CD14-positive monocyte (primary cell): ENCODE measurements around the gene BAHCC1. TPM values are rescaled to one million over a fixed set of nuclear protein-coding genes. Genes with fewer than 3 reads are reported as not detected.

Experiments used
- DNase-seq, 3 donors: peaks; one replicate each; pipeline ENCODE4 v3.0.0-alpha.2; 2011 to 2022
- H2AFZ ChIP-seq: 2 replicates; pipeline ENCODE4 v1.6.0; 2012; ENCODE audit warnings: mild to moderate bottlenecking, low read depth, low read length, inconsistent platforms; ENCODE audit not compliant: insufficient read depth, poor library complexity, severe bottlenecking
- H3K27ac ChIP-seq, 2 donors: 1 replicate in 1 of 2; 2 replicates in 1 of 2; pipeline ENCODE4 v1.5.1; 2012 to 2013; ENCODE audit warnings: low read length in 2 of 2, control low read depth in 1 of 2, inconsistent platforms in 1 of 2, low read depth in 1 of 2, mild to moderate bottlenecking in 1 of 2
- H3K27me3 ChIP-seq, 2 donors: one replicate each; pipeline versions ENCODE4 v1.6.0 to v1.6.1; 2011 to 2013; ENCODE audit warnings: low read length in 2 of 2; ENCODE audit not compliant: control insufficient read depth in 2 of 2, insufficient read depth in 2 of 2
- H3K36me3 ChIP-seq, 2 donors: replicated peaks in 1 of 2; 1 replicate in 1 of 2; 2 replicates in 1 of 2; pipeline versions ENCODE4 v1.5.1 to v1.6.1; 2012 to 2013; ENCODE audit warnings: low read length in 2 of 2, control low read depth in 1 of 2, inconsistent platforms in 1 of 2, mild to moderate bottlenecking in 1 of 2; ENCODE audit not compliant: insufficient read depth in 2 of 2, control insufficient read depth in 1 of 2
- H3K4me1 ChIP-seq, 2 donors: 1 replicate in 1 of 2; 2 replicates in 1 of 2; pipeline versions ENCODE4 v1.5.1 to v1.6.1; 2012 to 2013; ENCODE audit warnings: low read length in 2 of 2, control low read depth in 1 of 2, inconsistent platforms in 1 of 2, mild to moderate bottlenecking in 1 of 2, moderate library complexity in 1 of 2; ENCODE audit not compliant: insufficient read depth in 2 of 2, control insufficient read depth in 1 of 2
- H3K4me2 ChIP-seq: replicated peaks from 2 replicates; pipeline ENCODE3; 2012; ENCODE audit warnings: low read length, moderate library complexity, mild to moderate bottlenecking; ENCODE audit not compliant: poor library complexity, severe bottlenecking; ENCODE audit errors: extremely low read depth
- H3K4me3 ChIP-seq, 3 experiments: fragments of 200-600 bp in 1 of 3; sonication (generic) in 1 of 3; replicated peaks in 1 of 3; 1 replicate in 2 of 3; 2 replicates in 1 of 3; pipeline ENCODE4 v1.5.1; 2011 to 2013; ENCODE audit warnings: low read length in 3 of 3, mild to moderate bottlenecking in 3 of 3, control low read depth in 2 of 3, low read depth in 2 of 3, inconsistent platforms in 1 of 3, moderate library complexity in 1 of 3
- H3K79me2 ChIP-seq: 2 replicates; pipeline ENCODE4 v1.6.0; 2012; ENCODE audit warnings: mild to moderate bottlenecking, control low read depth, inconsistent platforms, low read length, moderate library complexity; ENCODE audit not compliant: insufficient read depth
- H3K9ac ChIP-seq: 2 replicates; pipeline ENCODE4 v1.6.0; 2017; ENCODE audit warnings: low read length, mild to moderate bottlenecking; ENCODE audit not compliant: insufficient read depth, poor library complexity, severe bottlenecking
- H3K9me3 ChIP-seq, 2 donors: replicated peaks in 1 of 2; 1 replicate in 1 of 2; 2 replicates in 1 of 2; pipeline versions ENCODE4 v1.5.1 to v1.6.1; 2012 to 2013; ENCODE audit warnings: low read length in 2 of 2, control low read depth in 1 of 2; ENCODE audit not compliant: control insufficient read depth in 1 of 2, insufficient read depth in 1 of 2
- H4K20me1 ChIP-seq: 2 replicates; pipeline ENCODE4 v1.6.0; 2012; ENCODE audit warnings: mild to moderate bottlenecking, low read length, control low read depth, moderate library complexity; ENCODE audit not compliant: insufficient read depth
- H3K27ac Mint-ChIP-seq, 7 donors: one replicate each; pipeline ENCODE4 v1.8.0; 2020; ENCODE audit warnings: mild to moderate bottlenecking in 7 of 7, mixed read lengths in 7 of 7, moderate library complexity in 6 of 7, inconsistent platforms in 2 of 7
- H3K27me3 Mint-ChIP-seq, 3 donors: one replicate each; pipeline ENCODE4 v1.8.0; 2021 to 2022; ENCODE audit warnings: low read depth in 3 of 3, mild to moderate bottlenecking in 3 of 3, mixed read lengths in 3 of 3, moderate library complexity in 3 of 3, inconsistent platforms in 1 of 3
- H3K36me3 Mint-ChIP-seq, 2 donors: one replicate each; pipeline ENCODE4 v1.8.0; 2020; ENCODE audit warnings: mixed read lengths in 2 of 2, inconsistent platforms in 1 of 2, mild to moderate bottlenecking in 1 of 2
- H3K4me1 Mint-ChIP-seq: one replicate; pipeline ENCODE4 v1.8.0; 2020; ENCODE audit warnings: mild to moderate bottlenecking, mixed read lengths
- H3K4me3 Mint-ChIP-seq, 2 donors: one replicate each; pipeline ENCODE4 v1.8.0; 2020; ENCODE audit warnings: mild to moderate bottlenecking in 2 of 2, mixed read lengths in 2 of 2, moderate library complexity in 1 of 2
- H3K9me3 Mint-ChIP-seq, 7 donors: one replicate each; pipeline ENCODE4 v1.8.0; 2020 to 2022; ENCODE audit warnings: mixed read lengths in 7 of 7, mild to moderate bottlenecking in 6 of 7, moderate library complexity in 6 of 7, inconsistent platforms in 2 of 7
- WGBS: methylation state at CpG from one replicate; pipeline ENCODE4 v1.1.5; 2013; ENCODE audit warnings: missing lambda C conversion rate; ENCODE audit not compliant: insufficient coverage; 5-methylcytosine and 5-hydroxymethylcytosine counted together
- intact Hi-C, 2 donors: fragments of 100-400 bp; cut with micrococcal nuclease; formaldehyde crosslinking; loops; one replicate each; pipeline versions ENCODE4 v1.15.0 to v1.15.1; 2023
- polyA plus RNA-seq, 3 donors: library from polyadenylated mRNA; depleted of rRNA in 1 of 3; unstranded in 2 of 3; stranded (reverse) in 1 of 3; fragments of 300-500 nt in 2 of 3; fragments of >200 nt in 1 of 3; fragmentation: Illumina TruSeq in 2 of 3; gene quantifications; 1 replicate in 2 of 3; 2 replicates in 1 of 3; pipeline ENCODE4 v1.2.3, GENCODE V29; 2012 to 2021
- TF ChIP-seq, protein P1 (sequence below): fragments of 200-600 bp; IDR thresholded peaks from one replicate; pipeline ENCODE4 v1.8.0; 2022; ENCODE audit warnings: antibody characterized with exemption, mild to moderate bottlenecking

BAHCC1 gene
- polyA plus RNA-seq, 3 donors, result 0.11 to 8.8 (median 0.27) TPM

DNA sequence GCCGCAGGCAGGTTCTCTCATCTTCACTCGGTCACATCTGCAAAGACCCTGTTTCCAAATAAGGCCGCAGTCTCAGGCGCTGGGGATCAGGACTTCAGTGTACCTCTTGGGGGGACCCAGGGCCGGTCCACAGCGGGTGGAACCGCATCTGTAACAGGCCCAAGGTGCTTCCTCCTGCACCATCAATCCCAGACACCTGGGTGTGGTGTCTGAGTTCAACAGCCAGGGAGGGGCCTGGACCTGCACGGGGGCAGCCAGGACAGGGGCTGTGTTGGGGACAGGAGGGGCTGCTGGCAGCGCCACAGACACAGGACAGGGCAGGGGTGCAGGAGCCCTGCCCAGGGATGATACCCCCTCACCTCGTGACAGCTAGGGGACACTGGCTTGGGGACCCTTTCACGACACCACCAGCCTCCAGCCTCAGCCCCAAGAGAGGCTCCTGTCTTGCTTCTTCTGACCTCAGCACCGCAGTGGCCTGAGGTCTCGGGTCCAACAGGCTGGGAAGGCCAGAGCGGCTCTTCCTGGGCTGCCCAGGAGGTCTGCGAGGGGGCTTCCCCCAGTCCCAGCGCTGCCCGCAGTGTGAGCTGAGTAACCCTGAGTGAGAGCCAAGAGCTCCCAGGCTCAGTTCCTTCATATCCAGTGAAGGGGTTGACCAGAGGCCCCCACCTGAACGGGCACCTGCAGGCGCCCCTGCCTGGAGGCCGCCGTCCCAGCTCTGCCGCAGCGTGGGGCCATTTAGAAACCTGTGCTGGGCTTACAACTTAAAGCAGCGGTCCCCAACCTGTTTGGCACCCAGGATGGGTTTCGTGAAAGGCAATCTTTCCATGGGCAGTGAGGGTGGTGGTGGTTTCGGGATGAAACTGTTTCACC lies 30.7 kb upstream of the BAHCC1 start:
- peak overlapping the region in 6 of 7 donors; percentile 4 to 90 (median 72) for H3K27ac Mint-ChIP-seq
- peaks cover 0 to 9% of the 10 kb centered on the region in 2 donors for H3K36me3 Mint-ChIP-seq
- H3K4me3 Mint-ChIP-seq, result peak overlapping the region; percentile 74 to 91
- Histone ChIP-seq H3K79me2 (no peaks in the 10 kb centered on the region), H3K27me3 (peaks cover 3 to 49% of the 10 kb centered on the region in 2 donors), H2AFZ (peak overlapping the region; percentile 70), H3K4me2 (peak overlapping the region; percentile 80), H3K27ac (peak overlapping the region in 1 of 2 donors; percentile 72), H3K4me3 (peak overlapping the region in 1 of 3 experiments; percentile 69), H3K9ac (peak overlapping the region; percentile 67), H3K4me1 (peaks cover 30 to 33% of the 10 kb centered on the region in 2 donors), H4K20me1 (no peaks in the 10 kb centered on the region), H3K36me3 (no peaks in the 10 kb centered on the region), H3K9me3 (no peaks in the 10 kb centered on the region)
- H3K27me3 Mint-ChIP-seq, result peaks cover 51 to 81% (median 69%) of the 10 kb centered on the region in 3 donors
- peaks cover 33% of the 10 kb centered on the region for H3K4me1 Mint-ChIP-seq
- 91% methylated on average over 21 of the region's 26 CpGs for WGBS
- peaks cover 0 to 8% (median 1%) of the 10 kb centered on the region in 7 donors for H3K9me3 Mint-ChIP-seq
- TF ChIP-seq, protein P1, sequence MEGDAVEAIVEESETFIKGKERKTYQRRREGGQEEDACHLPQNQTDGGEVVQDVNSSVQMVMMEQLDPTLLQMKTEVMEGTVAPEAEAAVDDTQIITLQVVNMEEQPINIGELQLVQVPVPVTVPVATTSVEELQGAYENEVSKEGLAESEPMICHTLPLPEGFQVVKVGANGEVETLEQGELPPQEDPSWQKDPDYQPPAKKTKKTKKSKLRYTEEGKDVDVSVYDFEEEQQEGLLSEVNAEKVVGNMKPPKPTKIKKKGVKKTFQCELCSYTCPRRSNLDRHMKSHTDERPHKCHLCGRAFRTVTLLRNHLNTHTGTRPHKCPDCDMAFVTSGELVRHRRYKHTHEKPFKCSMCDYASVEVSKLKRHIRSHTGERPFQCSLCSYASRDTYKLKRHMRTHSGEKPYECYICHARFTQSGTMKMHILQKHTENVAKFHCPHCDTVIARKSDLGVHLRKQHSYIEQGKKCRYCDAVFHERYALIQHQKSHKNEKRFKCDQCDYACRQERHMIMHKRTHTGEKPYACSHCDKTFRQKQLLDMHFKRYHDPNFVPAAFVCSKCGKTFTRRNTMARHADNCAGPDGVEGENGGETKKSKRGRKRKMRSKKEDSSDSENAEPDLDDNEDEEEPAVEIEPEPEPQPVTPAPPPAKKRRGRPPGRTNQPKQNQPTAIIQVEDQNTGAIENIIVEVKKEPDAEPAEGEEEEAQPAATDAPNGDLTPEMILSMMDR, result no peak
- DNase-seq, result no peak
- intact Hi-C loops, result no loop called here

DNA sequence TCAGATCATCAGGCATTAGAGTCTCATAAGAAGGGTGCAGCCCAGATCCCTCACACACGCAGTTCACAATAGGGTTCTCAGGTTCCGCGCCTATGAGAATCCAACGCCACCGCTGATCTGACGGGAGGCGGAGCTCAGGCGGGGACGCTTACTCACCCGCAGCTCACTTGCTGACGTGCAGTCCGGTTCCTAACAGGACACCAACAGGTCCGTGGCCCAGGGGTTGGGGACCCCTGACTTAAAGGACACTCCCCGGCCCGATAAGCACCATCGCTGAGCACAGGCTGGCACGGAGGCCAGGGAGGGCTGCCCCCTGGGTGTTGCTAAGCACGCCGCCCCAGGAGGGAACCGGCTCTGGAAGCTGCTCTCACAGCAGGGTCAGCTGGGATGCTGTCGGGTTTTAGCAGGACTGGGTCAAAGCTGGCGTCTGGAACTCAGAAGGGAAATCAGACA lies 30.1 kb upstream of the BAHCC1 start:
- intact Hi-C loops, result no loop called here
- peak overlapping the region; percentile 71 to 92 (median 86) for H3K27ac Mint-ChIP-seq
- Histone ChIP-seq H3K4me3 (peak overlapping the region; percentile 11 to 69 (median 12)), H3K4me1 (peaks cover 30 to 33% of the 10 kb centered on the region in 2 donors), H3K79me2 (no peaks in the 10 kb centered on the region), H3K4me2 (peak overlapping the region; percentile 80), H3K27me3 (peaks cover 3 to 48% of the 10 kb centered on the region in 2 donors), H3K9ac (peak overlapping the region; percentile 67), H4K20me1 (no peaks in the 10 kb centered on the region), H3K9me3 (no peaks in the 10 kb centered on the region), H3K27ac (peak overlapping the region in 1 of 2 donors; percentile 72), H2AFZ (peak overlapping the region; percentile 70), H3K36me3 (no peaks in the 10 kb centered on the region)
- peak overlapping the region; percentile 74 to 91 for H3K4me3 Mint-ChIP-seq
- peak; percentile 80 to 82 (median 81) for DNase-seq
- H3K9me3 Mint-ChIP-seq, result peaks cover 0 to 8% (median 1%) of the 10 kb centered on the region in 7 donors
- peaks cover 0 to 9% of the 10 kb centered on the region in 2 donors for H3K36me3 Mint-ChIP-seq
- TF ChIP-seq, protein P1, result no peak
- peaks cover 52 to 80% (median 63%) of the 10 kb centered on the region in 3 donors for H3K27me3 Mint-ChIP-seq
- 19% methylated on average over 21 of the region's 22 CpGs for WGBS
- H3K4me1 Mint-ChIP-seq, result peaks cover 33% of the 10 kb centered on the region
